GM18861 (cell line): ENCODE measurements around the gene ASTN2.

ENCODE experiments used
- ATAC-seq: cut with Tn5 transposase; IDR thresholded peaks from one replicate; pipeline ENCODE4 v1.9.1; 2021; ENCODE audit not compliant: unreplicated experiment

ASTN2 gene

GRCh38 chr9:117365438-117365837 lies 49.4 kb downstream of the ASTN2 start:
- ATAC-seq: no peak

- ATAC-seq: no peak
Measured at GRCh38 chr9:117363006-117363405, 51.9 kb downstream of the ASTN2 start.

- no peak for ATAC-seq
Measured at GRCh38 chr9:117359910-117360309, 54.9 kb downstream of the ASTN2 start.

- ATAC-seq: no peak
Measured at GRCh38 chr9:117355542-117355941, 59.3 kb downstream of the ASTN2 start.

- no peak for ATAC-seq
Measured at GRCh38 chr9:117354997-117355396, 59.9 kb downstream of the ASTN2 start.

GRCh38 chr9:117354244-117354847 lies 60.5 kb downstream of the ASTN2 start:
- no peak for ATAC-seq

- ATAC-seq: no peak
Measured at GRCh38 chr9:117344892-117345660, 69.8 kb downstream of the ASTN2 start.

GRCh38 chr9:117343427-117343826 lies 71.4 kb downstream of the ASTN2 start:
- ATAC-seq: no peak

- ATAC-seq: no peak
Measured at GRCh38 chr9:117341151-117341550, 73.7 kb downstream of the ASTN2 start.

GRCh38 chr9:117340422-117340821 lies 74.4 kb downstream of the ASTN2 start:
- ATAC-seq: no peak

- ATAC-seq: no peak
Measured at GRCh38 chr9:117335837-117336433, 78.9 kb downstream of the ASTN2 start.

GRCh38 chr9:117334101-117334500 lies 80.8 kb downstream of the ASTN2 start:
- no peak for ATAC-seq

- no peak for ATAC-seq
Measured at GRCh38 chr9:117325831-117326230, 89.0 kb downstream of the ASTN2 start.

- no peak for ATAC-seq
Measured at GRCh38 chr9:117325110-117325731, 89.6 kb downstream of the ASTN2 start.

GRCh38 chr9:117323390-117323789 lies 91.5 kb downstream of the ASTN2 start:
- no peak for ATAC-seq

- ATAC-seq: no peak
Measured at GRCh38 chr9:117317192-117317591, 97.7 kb downstream of the ASTN2 start.

- no peak for ATAC-seq
Measured at GRCh38 chr9:117315236-117315635, 99.6 kb downstream of the ASTN2 start.

GRCh38 chr9:117313989-117314388 lies 100.9 kb downstream of the ASTN2 start:
- no peak for ATAC-seq

GRCh38 chr9:117307701-117308100 lies 107.2 kb downstream of the ASTN2 start:
- ATAC-seq: no peak

- no peak for ATAC-seq
Measured at GRCh38 chr9:117306032-117306431, 108.8 kb downstream of the ASTN2 start.

- ATAC-seq: no peak
Measured at GRCh38 chr9:117305454-117305853, 109.4 kb downstream of the ASTN2 start.

- no peak for ATAC-seq
Measured at GRCh38 chr9:117304549-117304948, 110.3 kb downstream of the ASTN2 start.
